HG03103 (cell line): ENCODE results near the gene MED1.

ENCODE experiments used
- ATAC-seq: cut with Tn5 transposase; IDR thresholded peaks from one replicate; pipeline ENCODE4 v1.9.1; 2021; ENCODE audit warnings: low read depth; ENCODE audit not compliant: unreplicated experiment

MED1 gene

GRCh38 chr17:39365242-39365641, 85.8 kb downstream of the MED1 start:
- no peak for ATAC-seq

GRCh38 chr17:39364236-39365025, 86.6 kb downstream of the MED1 start:
- no peak for ATAC-seq

- no peak for ATAC-seq
Measured at GRCh38 chr17:39361064-39361463, 90.0 kb downstream of the MED1 start.

- ATAC-seq: no peak
Measured at GRCh38 chr17:39360537-39360936, 90.5 kb downstream of the MED1 start.

GRCh38 chr17:39359994-39360393, 91.1 kb downstream of the MED1 start:
- ATAC-seq: no peak

- ATAC-seq: no peak
Measured at GRCh38 chr17:39357986-39358385, 93.1 kb downstream of the MED1 start.

GRCh38 chr17:39357488-39357887, 93.6 kb downstream of the MED1 start:
- ATAC-seq: no peak
